GM19351 (cell line): Measurements from ENCODE around the gene GALNT2.

Experiments
- ATAC-seq: cut with Tn5 transposase; IDR thresholded peaks from one replicate; pipeline ENCODE4 v1.9.1; 2021; ENCODE audit warnings: mild to moderate bottlenecking, moderate library complexity; ENCODE audit not compliant: unreplicated experiment

Gene GALNT2

DNA sequence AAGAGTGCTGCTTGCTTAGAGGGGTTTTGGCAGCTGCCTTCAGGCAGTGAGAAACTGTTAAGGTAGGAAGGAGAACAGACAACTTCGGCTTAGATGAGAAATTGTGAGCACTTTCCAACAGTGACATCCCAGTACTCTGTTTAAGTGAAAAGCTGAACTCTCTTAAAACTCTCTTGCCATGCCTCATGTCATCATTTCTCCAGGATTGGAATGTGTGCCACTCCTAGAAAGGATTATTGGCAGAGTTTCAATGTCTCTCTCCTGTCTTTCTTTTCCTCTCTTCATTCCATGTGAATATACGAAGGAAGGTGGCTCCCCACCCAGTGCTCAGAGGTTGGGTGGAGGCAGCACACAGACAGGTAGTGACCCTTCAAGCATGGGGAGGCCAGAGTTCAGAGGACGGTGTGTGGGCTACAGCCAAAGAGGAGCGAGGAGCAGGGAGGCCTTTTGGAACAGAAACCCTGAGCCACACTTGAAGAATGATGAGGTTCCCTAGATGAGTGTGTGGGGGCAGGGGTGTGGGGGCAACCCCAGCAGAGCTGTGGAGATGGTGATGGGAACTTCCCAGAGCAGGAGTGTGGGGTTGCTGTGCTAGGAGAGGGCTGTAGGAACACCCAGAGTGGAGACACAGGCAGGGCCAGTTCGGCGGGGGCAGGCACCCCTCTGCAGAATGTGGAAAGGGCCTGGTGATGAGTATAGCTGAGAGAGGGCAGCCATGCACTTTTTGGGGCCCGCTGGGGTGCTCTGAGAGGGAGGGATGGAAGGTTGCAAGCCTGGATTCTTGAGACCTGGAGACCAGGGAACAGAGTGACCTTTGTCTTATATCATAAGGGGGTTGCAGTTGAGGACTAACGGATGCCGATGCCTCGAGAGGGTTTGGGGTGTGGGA is 58.8 kb downstream of the GALNT2 start:
- no peak for ATAC-seq

DNA sequence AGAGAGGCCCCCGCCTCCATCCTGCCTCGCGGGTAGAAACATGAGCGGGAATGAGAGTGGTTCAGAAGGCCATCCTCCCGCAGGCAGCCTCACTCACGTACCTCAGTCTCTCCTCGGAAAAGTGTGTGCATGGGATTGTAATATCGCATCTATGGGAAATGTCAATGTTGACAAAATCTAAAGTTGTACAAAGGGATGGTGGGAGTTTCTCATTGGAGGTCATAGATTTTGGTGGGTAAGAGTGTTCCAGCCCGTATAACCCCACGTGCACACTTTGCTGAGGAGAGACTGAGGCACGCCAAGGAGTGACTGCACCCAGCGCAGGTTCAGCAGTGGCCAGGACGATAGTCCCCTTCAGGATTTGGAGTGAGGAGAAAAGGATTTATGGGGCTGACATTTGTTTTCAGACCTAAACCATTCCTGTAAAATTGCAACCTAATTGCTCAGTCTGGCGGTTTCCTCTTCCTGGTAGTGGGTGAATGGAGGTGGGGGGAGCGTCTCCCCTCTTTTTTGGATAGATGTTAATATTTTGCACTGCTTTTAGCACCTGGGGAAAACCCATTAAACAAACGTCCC is 59.6 kb downstream of the GALNT2 start:
- ATAC-seq = no peak

DNA sequence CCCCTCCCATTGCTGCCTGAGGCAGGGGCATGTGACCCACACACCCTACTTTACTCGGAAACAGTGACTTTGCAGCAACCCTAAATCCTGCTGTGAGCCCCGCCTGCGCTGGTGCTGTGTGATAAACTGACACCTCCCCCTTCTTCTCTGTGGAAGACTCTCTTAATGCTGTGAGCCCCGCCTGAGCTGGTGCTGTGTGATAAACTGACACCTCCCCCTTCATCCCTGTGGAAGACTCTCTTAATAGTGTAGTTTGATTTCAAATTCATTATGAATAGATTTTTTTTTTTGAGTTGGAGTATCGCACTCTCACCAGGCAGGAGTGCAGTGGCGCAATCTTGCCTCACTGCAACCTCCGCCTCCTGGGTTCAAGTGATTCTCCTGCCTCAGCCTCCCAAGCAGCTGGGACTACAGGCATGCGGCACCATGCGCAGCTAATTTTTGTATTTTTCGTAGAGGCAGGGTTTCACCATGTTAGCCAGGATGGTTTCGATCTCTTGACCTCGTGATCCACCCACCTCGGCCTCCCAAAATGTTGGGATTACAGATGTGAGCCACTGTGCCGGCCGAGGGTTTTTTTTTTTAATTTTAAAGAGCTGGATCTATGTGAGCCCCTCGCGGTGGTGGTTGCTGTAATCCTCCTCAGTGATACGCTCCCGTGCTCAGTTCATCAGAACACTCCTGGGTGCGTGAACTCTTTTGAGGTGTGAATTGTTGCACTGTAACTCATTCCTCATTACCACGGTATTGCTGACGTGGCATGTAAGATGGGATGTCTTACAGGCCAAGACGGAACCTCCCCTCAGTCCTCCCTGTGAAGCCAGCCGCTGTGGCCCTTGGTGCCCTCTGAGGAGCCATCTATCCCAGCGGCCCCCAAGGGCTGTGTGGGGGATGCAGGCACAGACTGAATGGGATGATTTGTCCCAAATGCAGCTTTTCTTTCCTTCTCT is 60.3 kb downstream of the GALNT2 start:
- no peak for ATAC-seq

- ATAC-seq = no peak
Observed at GRCh38 chr1:230128569-230129285, 61.7 kb downstream of the GALNT2 start.

DNA sequence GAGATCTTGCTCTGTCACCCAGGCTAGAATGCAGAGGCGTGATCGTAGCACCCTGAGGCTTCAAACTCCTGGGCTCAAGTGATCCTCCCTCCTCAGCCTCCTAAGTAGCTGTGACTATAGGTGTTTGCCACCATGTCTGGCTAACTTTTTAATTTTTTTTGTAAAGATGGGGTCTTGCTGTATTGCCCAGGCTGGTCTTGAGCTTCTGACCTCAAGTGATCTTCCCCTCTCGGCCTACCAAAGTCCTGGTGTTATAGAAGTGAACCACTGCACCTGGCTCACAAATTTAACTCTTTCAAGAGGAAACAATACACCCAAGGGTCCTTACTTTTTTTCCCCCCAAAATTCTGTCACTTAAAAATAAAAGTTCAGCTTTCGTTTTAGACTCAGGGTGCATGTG is 62.3 kb downstream of the GALNT2 start:
- no peak for ATAC-seq

- ATAC-seq = no peak
Observed at GRCh38 chr1:230130172-230130944, 63.3 kb downstream of the GALNT2 start.

DNA sequence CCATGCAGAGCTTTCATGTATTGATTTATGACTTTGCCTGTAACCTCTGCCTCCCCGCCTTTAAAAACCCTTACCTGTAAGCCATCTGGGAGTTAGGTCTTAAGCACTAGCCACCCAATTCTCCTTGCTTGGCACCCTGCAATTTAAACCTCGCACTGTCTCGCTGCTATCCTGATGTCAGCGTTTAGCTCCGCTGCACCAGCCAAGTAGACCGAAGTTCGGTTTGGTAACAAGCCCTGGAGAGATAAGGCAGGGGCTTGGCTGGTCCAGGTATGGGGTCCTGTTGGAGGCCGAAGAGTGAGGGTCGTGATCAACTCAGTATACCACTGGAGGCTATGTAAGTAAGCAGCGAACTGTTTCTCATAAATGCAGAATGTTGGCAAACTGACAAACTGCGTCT is 64.4 kb downstream of the GALNT2 start:
- ATAC-seq = no peak

- no peak for ATAC-seq
Observed at GRCh38 chr1:230132758-230133157, 65.7 kb downstream of the GALNT2 start.

- ATAC-seq = no peak
Observed at GRCh38 chr1:230135726-230136125, 68.7 kb downstream of the GALNT2 start.

DNA sequence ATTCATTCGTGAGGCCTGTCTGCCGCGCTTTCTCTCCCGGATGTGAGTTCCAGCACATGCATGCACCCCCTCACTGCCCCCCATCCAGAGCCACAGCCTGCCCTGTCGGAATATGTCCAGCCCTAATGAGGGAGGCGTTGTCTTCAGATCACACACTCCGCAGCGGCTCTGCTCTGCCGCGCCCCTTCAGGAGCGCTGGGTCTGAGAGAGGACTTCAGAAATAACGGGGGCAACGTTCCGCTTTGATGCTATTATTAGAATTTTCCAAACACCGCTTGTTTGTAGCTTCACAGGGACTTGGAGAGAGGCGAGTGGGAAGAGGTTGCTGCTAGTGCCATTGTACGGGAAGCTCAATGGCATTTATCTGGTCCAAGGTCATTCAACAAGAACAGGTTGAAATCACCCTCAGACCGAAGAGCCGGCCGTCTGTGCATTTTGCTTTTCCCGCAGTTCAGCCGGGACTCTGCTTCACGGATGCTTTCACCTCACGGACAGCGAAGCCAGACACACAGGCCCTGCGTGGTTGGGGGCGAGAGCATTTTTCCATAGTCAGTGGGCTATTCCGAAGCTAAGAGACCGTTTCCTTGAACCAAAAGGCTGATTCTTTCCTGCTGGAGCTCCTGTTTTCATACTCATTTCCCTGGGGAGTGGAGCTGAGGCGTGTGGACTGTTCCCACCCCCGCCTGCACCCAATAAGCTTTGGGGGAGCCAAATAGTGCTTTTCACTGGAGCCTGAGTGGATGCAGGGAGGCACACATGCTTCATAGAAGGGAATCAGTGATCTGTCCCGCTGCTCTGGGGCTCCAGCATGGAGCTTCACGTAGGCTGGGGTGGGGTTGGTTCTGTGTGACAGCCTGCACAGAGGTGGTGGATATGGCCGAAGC is 69.7 kb downstream of the GALNT2 start:
- ATAC-seq = no peak

- ATAC-seq = no peak
Observed at GRCh38 chr1:230137337-230137815, 70.3 kb downstream of the GALNT2 start.

- ATAC-seq = no peak
Observed at GRCh38 chr1:230138561-230139239, 71.7 kb downstream of the GALNT2 start.

DNA sequence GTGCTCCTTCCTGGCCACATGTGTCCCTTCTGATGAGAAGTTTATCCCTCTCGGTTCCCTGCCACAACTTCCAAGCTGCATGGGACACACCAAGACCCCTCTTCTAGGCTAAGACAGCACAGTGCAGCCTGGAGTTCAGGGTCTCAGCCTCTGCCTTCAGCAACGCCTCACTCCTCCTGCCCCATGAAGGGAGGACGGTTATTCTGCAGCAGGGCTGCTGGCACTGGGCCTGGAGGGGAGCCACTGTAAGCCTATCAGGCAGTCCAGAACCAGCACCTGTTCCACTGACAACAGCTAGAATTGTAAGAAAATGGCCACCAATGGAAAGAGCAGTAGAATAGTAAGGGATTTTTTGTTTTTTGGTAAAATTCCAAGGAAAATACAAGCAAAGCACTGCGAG is 72.3 kb downstream of the GALNT2 start:
- no peak for ATAC-seq

DNA sequence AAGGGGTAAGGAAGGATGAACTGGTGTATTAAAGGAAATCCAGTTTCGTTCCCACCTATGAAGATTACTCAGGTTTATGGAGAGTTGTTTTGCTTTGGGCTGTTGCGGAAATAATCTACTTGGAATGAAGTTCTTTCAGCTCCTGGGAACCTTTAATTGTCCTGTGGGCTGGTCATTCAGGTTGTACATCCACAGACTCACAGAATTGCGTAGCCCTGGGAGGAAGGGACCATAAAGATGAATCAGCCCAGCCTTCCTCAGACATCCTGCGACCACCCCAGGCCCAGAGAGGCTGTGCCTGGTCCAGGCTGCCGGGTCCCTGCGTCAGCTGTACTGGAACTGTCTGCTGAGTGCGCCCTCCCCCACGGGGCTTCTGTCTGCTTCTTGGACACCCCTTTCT is 72.7 kb downstream of the GALNT2 start:
- ATAC-seq = no peak

- no peak for ATAC-seq
Observed at GRCh38 chr1:230140221-230141020, 73.4 kb downstream of the GALNT2 start.

- ATAC-seq = no peak
Observed at GRCh38 chr1:230141021-230141648, 74.1 kb downstream of the GALNT2 start.
